Astrocyte of the hippocampus (primary cell): ENCODE results near the gene MRPS30.
"Not testable (repeated sequence)": the region's sequence is repeated elsewhere in the genome, so short reads cannot be mapped to it uniquely, and the experiment has no call there.

Experiments
- DNase-seq: peaks from one replicate; pipeline ENCODE4 v3.0.0; 2011; ENCODE audit warnings: low read depth, low spot score

MRPS30 gene

DNA sequence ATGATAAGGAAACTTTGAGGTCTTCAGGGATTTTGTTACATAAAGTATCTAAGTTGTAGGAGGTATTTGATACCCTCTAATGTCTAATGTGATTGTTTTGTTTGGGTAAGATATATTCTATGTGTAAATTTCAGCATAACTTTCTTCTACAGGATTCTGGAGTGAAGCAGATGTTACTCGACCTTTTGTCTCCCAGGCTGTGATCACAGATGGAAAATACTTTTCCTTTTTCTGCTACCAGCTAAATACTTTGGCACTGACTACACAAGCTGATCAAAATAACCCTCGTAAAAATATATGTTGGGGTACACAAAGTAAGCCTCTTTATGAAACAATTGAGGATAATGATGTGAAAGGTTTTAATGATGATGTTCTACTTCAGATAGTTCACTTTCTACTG is 6.0 kb downstream of the MRPS30 start:
- no peak for DNase-seq

DNA sequence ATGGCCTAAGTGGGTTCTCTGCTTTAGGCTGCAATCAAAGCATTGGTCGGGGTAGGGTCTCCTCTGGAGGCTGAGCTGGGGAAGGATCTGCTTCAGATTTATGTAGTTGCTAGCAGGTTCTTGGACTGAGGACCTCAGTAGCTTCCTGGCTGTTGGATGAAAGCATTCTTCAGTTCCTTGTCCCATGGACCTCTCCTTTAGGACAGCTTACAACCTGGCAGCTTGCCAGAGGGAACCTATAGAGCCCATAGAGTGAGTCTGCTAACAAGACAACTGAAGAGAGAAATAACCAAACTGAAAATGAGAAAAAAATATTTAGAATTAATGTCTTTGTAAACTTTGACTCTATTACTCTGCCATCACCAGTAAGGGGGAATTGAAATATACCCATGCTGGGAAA is 12.4 kb downstream of the MRPS30 start:
- no peak for DNase-seq

DNA sequence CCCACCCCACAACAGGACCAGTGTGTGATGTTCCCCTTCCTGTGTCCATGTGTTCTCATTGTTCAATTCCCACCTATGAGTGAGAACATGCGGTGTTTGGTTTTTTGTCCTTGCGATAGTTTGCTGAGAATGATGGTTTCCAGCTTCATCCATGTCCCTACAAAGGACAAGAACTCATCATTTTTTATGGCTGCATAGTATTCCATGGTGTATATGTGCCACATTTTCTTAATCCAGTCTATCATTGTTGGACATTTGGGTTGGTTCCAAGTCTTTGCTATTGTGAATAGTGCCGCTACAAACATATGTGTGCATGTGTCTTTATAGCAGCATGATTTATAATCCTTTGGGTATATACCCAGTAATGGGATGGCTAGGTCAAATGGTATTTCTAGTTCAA is 15.9 kb downstream of the MRPS30 start:
- not testable (repeated sequence) for DNase-seq

DNA sequence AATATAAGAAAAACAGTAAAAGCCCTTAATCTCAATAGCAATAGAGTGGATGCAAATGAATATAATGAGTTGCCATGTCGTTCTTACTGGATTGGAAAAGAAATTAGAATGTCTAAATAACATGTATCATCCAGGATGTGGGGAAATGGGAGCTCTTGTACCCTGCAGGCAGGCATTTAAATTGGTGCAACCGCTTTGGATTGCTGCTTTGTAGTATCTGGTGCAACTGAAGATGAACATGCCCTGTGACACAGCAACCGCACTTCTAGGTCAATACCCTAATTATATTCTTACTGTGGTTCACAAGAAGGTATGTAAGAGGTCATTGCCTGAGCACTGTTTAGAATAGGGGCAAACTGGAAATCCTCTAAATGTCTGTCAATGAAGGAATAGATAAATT is 18.9 kb downstream of the MRPS30 start:
- DNase-seq: no peak

- DNase-seq: no peak
These were observed 20.0 kb downstream of the MRPS30 start for GRCh38 chr5:44828719-44829118.

- no peak for DNase-seq
These were observed 22.2 kb downstream of the MRPS30 start for GRCh38 chr5:44830951-44831350.

GRCh38 chr5:44833249-44833648 is 24.5 kb downstream of the MRPS30 start:
- no peak for DNase-seq

- DNase-seq: no peak
These were observed 26.9 kb downstream of the MRPS30 start for GRCh38 chr5:44835693-44836092.

DNA sequence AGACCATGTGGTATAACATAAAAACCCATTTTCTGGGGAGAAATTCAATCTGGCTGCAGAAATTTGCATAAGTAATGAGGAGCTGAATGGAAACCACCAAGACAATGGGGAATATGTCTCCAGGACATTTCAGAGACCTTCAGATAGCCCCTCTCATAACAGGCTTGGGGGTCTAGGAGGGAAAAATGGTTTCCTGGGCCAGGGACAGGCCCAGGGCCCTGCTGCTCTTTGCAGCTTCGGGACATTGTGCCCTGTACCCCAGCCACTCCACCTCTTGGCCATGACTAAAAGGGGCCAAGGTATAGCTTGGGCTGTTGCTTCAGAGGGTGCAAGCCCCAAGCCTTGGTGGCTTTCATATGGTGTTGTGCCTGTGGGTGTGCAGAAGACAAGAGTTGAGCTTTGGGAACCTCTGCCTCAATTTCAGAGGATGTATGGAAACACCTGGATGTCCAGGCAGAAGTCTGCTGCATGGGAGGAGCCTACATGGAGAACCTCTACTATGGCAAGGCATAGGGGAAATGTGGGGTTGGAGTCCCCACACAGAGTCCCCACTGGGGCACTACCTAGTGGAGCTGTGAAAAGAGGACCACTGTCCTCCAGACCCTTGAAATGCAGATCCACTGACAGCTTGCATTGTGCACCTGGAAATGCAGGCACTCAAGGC is 30.4 kb downstream of the MRPS30 start:
- DNase-seq: no peak

DNA sequence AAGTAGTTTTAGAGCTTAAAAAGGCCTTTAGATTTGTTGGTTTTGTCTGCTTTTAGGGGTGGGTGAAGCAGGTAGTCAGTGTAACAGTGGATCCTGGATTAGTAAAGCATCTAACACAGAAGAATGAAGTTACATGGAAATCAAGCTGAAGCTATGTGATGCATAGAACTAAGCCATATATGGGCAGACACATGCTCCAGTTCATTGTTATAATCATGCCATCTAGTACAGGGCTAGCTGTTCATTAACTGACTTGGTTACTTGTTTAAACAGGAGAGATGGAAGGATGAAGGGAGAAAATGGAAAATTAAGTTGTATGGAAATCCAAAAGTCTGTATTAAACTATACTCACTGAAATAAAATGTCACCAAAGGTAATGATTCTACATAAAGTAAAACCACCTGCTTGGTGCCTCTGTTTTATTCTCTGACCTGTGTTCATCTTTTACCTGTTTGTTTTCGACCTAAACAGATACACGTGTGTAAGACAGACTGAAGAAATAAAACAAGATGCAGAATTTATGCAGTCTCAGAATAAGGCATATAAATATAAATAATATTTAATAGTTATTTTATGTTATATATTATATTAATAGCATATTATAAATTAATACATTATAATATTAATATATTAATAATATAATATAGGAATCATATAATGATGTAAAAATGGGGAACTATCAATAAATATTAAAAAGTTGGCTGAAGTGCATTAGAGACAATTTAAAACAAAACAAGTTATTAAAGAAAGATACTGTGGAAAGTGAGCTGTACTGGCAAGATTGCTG is 33.9 kb downstream of the MRPS30 start:
- no peak for DNase-seq

DNA sequence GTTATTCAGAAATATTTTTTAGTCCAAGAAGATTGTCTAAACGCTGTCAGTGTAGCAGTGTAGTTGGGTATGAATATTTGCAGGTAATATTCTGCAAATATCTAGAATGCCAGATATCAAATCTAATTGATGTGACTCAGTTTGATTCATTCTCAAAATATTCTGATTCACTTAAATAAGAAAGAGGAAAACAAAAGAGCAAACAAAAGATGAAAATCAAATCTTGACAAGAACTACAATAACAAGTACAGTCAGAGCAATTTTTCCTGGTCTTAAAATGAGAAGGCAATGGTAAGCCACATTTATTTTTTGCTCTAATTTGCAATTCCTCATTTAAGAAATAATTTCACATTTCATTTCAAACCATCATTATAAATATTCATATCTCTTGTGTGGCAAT is 36.0 kb downstream of the MRPS30 start:
- DNase-seq: no peak

- DNase-seq: no peak
These were observed 37.0 kb downstream of the MRPS30 start for GRCh38 chr5:44845777-44846176.

GRCh38 chr5:44847206-44847852 is 38.6 kb downstream of the MRPS30 start:
- no peak for DNase-seq

GRCh38 chr5:44860267-44860666 is 51.5 kb downstream of the MRPS30 start:
- DNase-seq: no peak

DNA sequence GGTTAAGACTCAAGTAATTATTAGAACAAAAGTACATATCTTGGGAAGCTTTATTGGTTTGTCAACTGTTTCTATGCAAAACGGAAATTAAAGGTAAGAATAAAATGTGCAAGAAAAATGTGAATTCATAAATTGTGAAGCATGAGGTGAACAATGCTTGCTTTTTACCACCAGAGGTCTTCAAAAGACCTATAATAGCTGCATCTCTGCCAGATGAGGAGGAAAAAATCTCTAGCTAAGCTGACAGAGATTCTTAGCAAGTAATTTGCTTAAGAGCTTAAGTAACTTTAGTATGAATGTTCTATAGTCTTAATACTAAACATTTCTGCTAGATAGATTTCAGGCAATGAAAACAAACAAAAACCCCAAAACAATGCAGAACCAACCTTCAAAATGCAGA is 54.1 kb downstream of the MRPS30 start:
- DNase-seq: peak; percentile 56
